ENCODE measurements around the gene PKP2. TPM values are rescaled to one million over a fixed set of nuclear protein-coding genes. Genes with fewer than 3 reads are reported as not detected.

Gene PKP2
- total and polyA plus RNA-seq, 2 of the 13 experiments (the other 11 are each of a cell fraction or from before 2014, with no cell fraction given) = 15.1 to 25.3 TPM

DNA sequence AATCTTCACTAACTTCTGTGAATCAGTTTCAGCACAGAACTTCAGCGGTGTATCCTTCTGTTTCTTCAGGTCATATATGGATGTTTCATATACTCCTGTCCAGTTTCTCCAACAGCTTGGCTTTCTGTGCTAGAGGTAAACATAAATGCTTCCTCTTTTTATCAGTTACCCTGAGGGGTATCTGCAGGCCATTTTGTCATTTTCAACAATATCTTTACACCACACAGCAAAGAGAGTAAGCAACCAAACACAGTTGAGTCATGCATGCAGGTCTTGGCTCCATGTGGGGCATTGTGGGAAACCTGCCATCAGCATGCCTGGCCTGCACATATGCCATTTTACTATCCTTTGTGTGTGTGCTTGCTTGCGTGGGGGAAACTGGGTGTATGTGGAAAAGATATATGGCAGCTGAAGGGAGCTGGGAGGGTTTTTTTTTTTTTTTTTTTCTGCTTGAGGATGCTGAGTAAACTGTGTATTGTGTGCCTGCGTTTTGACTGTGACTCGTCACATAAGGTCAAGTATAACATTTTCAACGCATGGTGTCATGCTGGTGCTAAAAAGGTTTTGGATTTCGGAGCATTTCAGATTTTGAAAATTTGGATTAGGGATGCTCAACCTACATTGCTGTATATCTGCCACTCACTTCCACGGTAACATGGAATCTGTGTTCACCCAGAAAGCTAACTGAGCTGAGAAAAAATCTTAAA, 84.7 kb downstream of the PKP2 start:
- ChIA-PET POLR2A (no interaction called here), CTCF (ENCODE audit: low intra/inter-chr PET ratio, low total read pairs) (no interaction called here)
- H3K4me3 ChIP-seq (replicated peaks in 1 of 3; ENCODE audit: insufficient read depth in 1 of 3, low read depth in 2 of 3, low read length in 3 of 3) = no peak overlapping the region
- no peak overlapping the region for H2AFZ ChIP-seq (ENCODE audit: low read length)
- no peaks in the 10 kb centered on the region for H4K20me1 ChIP-seq (ENCODE audit: insufficient read depth, low read length)
- no peak overlapping the region for H3K27ac ChIP-seq (ENCODE audit: extremely low read length, insufficient read depth, low read length)
- 95% methylated on average over 7 of the region's 7 CpGs for WGBS (ENCODE audit: low lambda C conversion rate)
- TF ChIP-seq RARG (CRISPR knock-in tag; IDR thresholded peaks at IDR 0.05; ENCODE audit: low read depth) (no peak), GLI4 (CRISPR knock-in tag; IDR thresholded peaks at IDR 0.05; ENCODE audit: borderline replicate concordance) (no peak), ZNF652 (CRISPR knock-in tag; IDR thresholded peaks at IDR 0.05; ENCODE audit: borderline replicate concordance, low read depth) (no peak), SPEN (CRISPR knock-in tag; IDR thresholded peaks at IDR 0.05; ENCODE audit: low read depth) (no peak)
- TF ChIP-seq, protein P1, sequence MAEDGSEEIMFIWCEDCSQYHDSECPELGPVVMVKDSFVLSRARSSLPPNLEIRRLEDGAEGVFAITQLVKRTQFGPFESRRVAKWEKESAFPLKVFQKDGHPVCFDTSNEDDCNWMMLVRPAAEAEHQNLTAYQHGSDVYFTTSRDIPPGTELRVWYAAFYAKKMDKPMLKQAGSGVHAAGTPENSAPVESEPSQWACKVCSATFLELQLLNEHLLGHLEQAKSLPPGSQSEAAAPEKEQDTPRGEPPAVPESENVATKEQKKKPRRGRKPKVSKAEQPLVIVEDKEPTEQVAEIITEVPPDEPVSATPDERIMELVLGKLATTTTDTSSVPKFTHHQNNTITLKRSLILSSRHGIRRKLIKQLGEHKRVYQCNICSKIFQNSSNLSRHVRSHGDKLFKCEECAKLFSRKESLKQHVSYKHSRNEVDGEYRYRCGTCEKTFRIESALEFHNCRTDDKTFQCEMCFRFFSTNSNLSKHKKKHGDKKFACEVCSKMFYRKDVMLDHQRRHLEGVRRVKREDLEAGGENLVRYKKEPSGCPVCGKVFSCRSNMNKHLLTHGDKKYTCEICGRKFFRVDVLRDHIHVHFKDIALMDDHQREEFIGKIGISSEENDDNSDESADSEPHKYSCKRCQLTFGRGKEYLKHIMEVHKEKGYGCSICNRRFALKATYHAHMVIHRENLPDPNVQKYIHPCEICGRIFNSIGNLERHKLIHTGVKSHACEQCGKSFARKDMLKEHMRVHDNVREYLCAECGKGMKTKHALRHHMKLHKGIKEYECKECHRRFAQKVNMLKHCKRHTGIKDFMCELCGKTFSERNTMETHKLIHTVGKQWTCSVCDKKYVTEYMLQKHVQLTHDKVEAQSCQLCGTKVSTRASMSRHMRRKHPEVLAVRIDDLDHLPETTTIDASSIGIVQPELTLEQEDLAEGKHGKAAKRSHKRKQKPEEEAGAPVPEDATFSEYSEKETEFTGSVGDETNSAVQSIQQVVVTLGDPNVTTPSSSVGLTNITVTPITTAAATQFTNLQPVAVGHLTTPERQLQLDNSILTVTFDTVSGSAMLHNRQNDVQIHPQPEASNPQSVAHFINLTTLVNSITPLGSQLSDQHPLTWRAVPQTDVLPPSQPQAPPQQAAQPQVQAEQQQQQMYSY (CRISPR knock-in tag; IDR thresholded peaks at IDR 0.05) = no peak
- intact Hi-C loops (cut with micrococcal nuclease; ENCODE audit: unreplicated experiment) = no loop called here
- no peaks in the 10 kb centered on the region for H3K79me2 ChIP-seq (ENCODE audit: insufficient read depth, low read length)
- no peak for DNase-seq (ENCODE audit: low spot score)
- H3K4me2 ChIP-seq (ENCODE audit: low read depth, low read length) = no peak overlapping the region
- FAIRE-seq = no peak
- no peak for ATAC-seq
- H3K4me1 ChIP-seq (ENCODE audit: insufficient read depth, low read length) = no peaks in the 10 kb centered on the region
- no peaks in the 10 kb centered on the region for H3K9me3 ChIP-seq (ENCODE audit: low read length)
- peaks cover 6 to 38% of the 10 kb centered on the region in 2 experiments; a peak in 4 of 5 replicates for H3K36me3 ChIP-seq (replicated peaks in 1 of 2; ENCODE audit: control insufficient read depth in 1 of 2, insufficient read depth in 2 of 2, low read length in 2 of 2)
- H3K9ac ChIP-seq (ENCODE audit: insufficient read depth, low read depth, low read length) = no peak overlapping the region
- no peaks in the 10 kb centered on the region for H3K27me3 ChIP-seq (ENCODE audit: control insufficient read depth in 1 of 2, insufficient read depth in 2 of 2, low read length in 2 of 2)
- no TSS peak for BruUV-seq (replicated peaks)
- in situ Hi-C loops (cut with HindIII; ENCODE audit: extremely low pct_ligation_motif_present, low pct_unique_long_range_greater_than_20kb) = no loop called here
